HG03025 (cell line): ENCODE data around the gene ATP2A1.
A peak's percentile ranks its signal among the peaks of the same experiment; 100 is the strongest.
"Not testable (repeated sequence)": the region's sequence is repeated elsewhere in the genome, so short reads cannot be mapped to it uniquely, and the experiment has no call there.

ENCODE experiments used
- ATAC-seq: cut with Tn5 transposase; IDR thresholded peaks from one replicate; pipeline ENCODE4 v1.9.1; 2021; ENCODE audit warnings: mild to moderate bottlenecking, moderate library complexity; ENCODE audit not compliant: unreplicated experiment, low FRiP score

ATP2A1 gene

DNA sequence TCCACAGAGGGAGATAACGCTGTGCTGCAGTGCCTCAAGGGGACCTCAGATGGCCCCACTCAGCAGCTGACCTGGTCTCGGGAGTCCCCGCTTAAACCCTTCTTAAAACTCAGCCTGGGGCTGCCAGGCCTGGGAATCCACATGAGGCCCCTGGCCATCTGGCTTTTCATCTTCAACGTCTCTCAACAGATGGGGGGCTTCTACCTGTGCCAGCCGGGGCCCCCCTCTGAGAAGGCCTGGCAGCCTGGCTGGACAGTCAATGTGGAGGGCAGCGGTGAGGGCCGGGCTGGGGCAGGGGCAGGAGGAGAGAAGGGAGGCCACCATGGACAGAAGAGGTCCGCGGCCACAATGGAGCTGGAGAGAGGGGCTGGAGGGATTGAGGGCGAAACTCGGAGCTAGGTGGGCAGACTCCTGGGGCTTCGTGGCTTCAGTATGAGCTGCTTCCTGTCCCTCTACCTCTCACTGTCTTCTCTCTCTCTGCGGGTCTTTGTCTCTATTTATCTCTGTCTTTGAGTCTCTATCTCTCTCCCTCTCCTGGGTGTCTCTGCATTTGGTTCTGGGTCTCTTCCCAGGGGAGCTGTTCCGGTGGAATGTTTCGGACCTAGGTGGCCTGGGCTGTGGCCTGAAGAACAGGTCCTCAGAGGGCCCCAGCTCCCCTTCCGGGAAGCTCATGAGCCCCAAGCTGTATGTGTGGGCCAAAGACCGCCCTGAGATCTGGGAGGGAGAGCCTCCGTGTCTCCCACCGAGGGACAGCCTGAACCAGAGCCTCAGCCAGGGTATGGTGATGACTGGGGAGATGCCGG, 54.3 kb downstream of the ATP2A1 start:
- ATAC-seq, result no peak

DNA sequence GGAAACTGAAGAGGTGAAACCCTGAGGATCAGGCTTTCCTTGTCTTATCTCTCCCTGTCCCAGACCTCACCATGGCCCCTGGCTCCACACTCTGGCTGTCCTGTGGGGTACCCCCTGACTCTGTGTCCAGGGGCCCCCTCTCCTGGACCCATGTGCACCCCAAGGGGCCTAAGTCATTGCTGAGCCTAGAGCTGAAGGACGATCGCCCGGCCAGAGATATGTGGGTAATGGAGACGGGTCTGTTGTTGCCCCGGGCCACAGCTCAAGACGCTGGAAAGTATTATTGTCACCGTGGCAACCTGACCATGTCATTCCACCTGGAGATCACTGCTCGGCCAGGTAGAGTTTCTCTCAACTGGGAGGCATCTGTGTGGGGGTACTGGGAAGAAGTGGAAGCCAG, 54.9 kb downstream of the ATP2A1 start:
- no peak for ATAC-seq

DNA sequence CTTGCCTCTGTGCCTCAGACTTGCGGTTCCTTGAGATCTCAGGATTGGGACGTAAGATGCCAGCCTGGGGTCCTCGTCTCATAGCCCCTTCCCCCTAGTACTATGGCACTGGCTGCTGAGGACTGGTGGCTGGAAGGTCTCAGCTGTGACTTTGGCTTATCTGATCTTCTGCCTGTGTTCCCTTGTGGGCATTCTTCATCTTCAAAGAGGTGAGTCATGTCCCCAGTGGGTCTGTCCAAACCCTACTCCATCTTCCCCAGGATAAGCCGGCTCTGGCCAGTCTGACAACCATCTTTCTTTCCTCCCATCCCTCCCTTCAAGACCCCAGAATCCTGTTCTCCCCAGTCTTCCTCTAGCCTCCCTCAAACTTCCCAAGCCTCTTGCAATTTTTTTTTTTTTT, 57.1 kb downstream of the ATP2A1 start:
- ATAC-seq, result no peak

DNA sequence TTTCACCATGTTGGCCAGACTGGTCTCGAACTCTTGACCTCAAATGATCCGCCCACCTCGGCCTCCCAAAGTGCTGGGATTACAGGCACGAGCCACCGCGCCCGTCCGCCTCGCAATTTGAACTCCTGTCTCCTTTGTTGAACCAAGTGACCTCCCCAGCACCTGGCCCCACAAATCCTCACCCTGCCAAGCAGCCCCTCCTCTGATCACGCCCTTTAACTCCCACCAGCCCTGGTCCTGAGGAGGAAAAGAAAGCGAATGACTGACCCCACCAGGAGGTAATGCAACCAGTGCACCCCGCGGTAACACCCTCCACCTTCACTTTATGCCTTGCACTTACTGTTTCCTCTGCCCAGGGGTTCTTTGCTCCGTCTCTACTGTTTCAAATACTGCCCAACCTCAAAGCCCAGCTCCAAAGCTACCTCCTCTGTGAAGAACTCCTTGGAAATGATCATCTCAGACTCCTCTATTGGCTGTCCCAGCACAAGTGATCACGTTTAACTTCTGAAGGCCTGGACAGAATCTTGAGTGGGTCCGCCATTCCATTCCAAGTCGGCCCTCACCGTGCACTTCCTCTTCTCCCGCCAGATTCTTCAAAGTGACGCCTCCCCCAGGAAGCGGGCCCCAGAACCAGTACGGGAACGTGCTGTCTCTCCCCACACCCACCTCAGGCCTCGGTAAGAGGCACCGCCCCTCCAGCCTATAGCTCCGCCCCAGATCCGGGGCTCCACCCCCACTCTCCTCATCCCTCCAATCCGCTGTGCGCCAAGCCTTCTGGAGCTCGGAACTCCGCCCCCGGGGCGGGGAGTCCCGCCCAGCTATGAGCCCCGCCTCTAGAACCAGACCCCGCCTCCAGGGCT, 57.9 kb downstream of the ATP2A1 start:
- no peak for ATAC-seq

DNA sequence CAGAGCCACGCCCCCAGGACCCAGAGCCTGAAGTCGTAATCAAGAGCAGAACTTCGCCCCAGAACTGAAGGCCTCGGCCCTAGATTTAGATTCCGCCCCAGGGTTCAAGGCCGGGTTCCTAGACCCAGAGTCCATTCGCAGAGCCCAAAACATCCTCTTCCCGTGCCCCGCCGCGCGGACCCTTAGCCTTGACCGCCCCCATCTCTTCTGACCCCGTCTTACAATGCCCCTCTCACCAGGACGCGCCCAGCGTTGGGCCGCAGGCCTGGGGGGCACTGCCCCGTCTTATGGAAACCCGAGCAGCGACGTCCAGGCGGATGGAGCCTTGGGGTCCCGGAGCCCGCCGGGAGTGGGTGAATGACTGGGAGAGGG, 58.5 kb downstream of the ATP2A1 start:
- no peak for ATAC-seq

DNA sequence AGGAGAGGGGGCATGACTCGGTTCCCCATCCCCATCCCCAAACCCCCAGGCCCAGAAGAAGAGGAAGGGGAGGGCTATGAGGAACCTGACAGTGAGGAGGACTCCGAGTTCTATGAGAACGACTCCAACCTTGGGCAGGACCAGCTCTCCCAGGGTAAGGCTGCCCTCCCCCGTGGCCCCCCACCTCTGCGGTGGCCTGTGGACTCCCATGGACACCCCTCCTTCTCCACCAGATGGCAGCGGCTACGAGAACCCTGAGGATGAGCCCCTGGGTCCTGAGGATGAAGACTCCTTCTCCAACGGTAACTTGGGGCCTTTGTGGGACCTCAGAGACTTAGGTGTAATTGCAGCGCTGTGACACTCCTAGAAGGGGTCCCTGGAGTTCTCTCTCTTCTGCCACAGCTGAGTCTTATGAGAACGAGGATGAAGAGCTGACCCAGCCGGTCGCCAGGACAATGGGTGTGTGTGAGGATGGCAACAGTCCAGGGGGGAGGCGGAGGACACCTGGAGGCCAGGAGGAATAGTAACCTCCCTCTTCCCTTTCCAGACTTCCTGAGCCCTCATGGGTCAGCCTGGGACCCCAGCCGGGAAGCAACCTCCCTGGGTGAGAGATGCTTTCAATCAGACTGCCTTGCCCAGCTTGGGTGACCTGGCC, 59.1 kb downstream of the ATP2A1 start:
- no peak for ATAC-seq

DNA sequence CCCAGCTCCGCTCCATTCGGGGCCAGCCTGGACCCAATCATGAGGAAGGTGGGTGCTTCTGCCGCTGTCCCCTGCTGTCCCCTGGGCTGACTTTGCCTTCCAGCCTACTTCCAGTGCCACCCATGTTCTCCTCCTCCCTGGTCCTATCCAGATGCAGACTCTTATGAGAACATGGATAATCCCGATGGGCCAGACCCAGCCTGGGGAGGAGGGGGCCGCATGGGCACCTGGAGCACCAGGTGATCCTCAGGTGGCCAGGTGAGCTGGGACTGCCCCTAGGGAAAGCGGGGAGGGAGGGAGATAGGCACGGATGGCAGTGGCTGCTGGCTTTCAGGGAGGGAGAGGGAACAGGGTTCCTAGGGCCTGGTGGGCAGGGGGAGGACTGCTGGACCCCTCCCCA, 60.4 kb downstream of the ATP2A1 start:
- no peak for ATAC-seq

DNA sequence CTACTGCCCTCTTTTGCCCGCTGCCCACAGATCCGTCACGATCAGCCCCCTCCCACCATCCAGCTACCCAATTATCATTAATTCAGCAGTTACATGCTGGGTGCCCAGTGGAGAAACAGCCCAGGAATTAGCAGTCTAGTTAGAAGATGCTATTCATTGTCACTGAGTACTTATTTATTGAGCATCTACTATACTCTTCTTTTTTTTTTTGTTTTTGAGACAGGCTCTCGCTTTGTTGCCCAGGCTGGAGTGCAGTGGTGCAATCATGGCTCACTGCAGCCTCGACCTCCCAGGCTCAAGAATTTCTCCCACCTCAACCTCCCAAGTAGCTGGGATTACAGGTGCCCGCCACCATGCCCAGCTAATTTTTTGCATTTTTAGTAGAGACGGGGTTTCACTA, 61.5 kb downstream of the ATP2A1 start:
- not testable (repeated sequence) for ATAC-seq

DNA sequence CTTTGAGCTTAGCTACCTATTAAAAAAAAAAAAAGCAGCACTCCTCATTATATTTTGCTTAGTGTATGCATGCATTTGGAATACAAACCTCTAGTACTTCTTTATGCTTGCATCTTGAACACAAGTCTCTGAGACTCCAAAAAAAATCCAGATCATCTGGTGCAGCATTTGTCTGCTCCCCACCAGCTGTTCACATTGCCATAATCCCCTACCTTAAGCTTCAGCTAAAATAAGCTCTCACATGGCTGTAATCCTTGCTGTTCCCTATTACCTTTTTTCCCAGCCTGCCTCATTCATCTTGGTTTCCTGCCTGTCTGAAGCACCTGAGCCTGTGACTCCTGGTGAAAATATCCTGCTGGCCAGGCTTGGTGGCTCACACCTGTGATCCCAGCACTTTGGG, 65.0 kb downstream of the ATP2A1 start:
- no peak for ATAC-seq

DNA sequence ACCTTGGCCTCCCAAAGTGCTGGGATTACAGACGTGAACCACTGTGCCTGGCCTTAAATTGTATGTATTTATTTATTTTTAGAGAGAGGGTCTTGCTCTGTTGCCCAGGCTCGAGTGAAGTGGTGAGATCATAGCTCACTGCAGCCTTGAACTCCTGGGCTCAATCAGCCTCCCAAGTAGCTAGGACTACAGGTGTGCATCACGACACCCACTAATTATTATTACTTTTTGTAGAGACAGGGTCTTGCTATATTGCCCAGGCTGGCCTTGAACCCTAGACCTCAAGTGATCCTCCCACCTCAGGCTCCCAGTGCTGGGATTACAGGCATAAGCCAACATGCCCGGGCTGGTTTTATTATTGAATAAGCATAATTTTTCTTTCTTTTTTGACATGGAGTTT, 68.4 kb downstream of the ATP2A1 start:
- no peak for ATAC-seq

DNA sequence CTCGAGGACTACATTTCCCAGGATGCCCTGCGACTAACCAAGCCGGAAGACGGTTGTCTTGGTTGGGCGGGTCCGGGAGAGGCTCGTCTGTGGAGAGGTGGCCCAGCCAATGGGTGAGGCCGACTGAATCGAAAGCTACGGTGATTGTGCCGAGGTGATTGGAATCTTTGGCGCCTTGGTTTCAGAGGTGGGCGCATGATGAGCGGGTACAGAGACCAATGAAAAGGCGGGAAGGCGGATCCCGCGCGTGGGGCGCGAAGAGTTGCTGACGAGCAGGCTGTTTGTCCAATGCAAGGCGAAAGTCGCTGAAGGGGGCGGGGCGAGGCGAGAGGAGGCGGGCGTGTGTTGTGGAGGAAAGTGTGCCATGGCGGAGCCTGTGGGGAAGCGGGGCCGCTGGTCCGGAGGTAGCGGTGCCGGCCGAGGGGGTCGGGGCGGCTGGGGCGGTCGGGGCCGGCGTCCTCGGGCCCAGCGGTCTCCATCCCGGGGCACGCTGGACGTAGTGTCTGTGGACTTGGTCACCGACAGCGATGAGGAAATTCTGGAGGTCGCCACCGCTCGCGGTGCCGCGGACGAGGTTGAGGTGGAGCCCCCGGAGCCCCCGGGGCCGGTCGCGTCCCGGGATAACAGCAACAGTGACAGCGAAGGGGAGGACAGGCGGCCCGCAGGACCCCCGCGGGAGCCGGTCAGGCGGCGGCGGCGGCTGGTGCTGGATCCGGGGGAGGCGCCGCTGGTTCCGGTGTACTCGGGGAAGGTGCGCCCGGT, 72.5 kb downstream of the ATP2A1 start, which contains the start of gene NFATC2IP:
Gene NFATC2IP, plus strand, starts transcription at position 290 of the 762 bp plus-strand sequence. Its CDS starts 75 bp downstream, at position 365.
- ATAC-seq, result peak; percentile 78

DNA sequence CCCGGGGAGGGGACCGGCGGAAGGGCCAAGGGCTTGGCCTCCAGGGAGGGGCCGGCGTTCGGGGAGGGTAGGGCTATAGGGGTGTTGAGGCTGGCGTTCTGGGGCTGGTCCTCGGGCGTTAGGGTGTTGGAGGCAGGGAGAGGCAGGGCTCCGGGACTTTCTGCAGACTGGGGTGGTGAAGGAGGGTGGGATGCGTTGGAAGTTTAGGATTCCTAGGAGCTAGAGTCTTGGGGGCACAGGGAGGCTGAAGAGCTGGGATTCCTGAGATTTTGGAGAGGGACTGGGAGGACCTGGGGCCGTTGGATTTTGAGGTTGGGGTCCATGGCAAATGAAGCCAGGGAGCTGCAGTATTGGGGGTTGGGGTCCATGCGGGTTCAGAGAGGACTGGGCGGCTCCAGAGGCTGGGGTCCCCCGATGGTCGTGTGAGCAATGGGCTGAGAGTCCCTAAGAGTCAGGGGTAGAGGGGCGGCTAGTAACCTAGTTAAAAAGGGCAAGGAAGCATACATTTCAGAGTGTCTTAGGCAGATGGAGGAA, 73.2 kb downstream of the ATP2A1 start:
- peak; percentile 7 for ATAC-seq
